ENCODE results near the gene COQ10A. TPM values are rescaled to one million over a fixed set of nuclear protein-coding genes. Genes with fewer than 3 reads are reported as not detected.

Gene COQ10A
- total RNA-seq, 2 donors from 2014 or later: 20.5 to 23.2 TPM

GRCh38 chr12:56308714-56309113 lies 42.0 kb downstream of the COQ10A start:
- Mint-ChIP-seq H3K4me1 (no peaks in the 10 kb centered on the region), H3K9me3 (no peaks in the 10 kb centered on the region), H3K4me3 (no peak overlapping the region), H3K27ac (no peak overlapping the region), H3K27me3 (ENCODE audit: insufficient read depth) (no peaks in the 10 kb centered on the region), H3K36me3 (ENCODE audit: low read depth) (peaks cover 58% of the 10 kb centered on the region)
- Histone ChIP-seq H3K36me3 (ENCODE audit: control insufficient read depth, insufficient read depth, low read length) (peaks cover 62% of the 10 kb centered on the region), H3K4me1 (ENCODE audit: control insufficient read depth, insufficient read depth, low read length) (no peaks in the 10 kb centered on the region), H3K4me3 (ENCODE audit: low read length) (no peak overlapping the region), H3K9ac (ENCODE audit: extremely low read depth, low read length, poor library complexity, severe bottlenecking) (no peak overlapping the region), H3K9me3 (ENCODE audit: control insufficient read depth, low read length) (no peaks in the 10 kb centered on the region), H3K27ac (ENCODE audit: low read depth, low read length) (no peak overlapping the region), H3K27me3 (ENCODE audit: control insufficient read depth, insufficient read depth, low read length, poor library complexity, severe bottlenecking) (no peaks in the 10 kb centered on the region)
- DNase-seq: no peak
- 90 to 100% methylated on average over 1 to 3 of the region's 3 CpGs for WGBS, 2 experiments (ENCODE audit: insufficient coverage in 1 of 2, insufficient read length in 1 of 2)
- no peak for TF ChIP-seq CTCF (conservative IDR thresholded peaks at IDR 0.05)

- Histone ChIP-seq H3K9ac (ENCODE audit: extremely low read depth, low read length, poor library complexity, severe bottlenecking) (no peak overlapping the region), H3K4me3 (ENCODE audit: low read length) (no peak overlapping the region), H3K36me3 (ENCODE audit: control insufficient read depth, insufficient read depth, low read length) (peaks cover 55% of the 10 kb centered on the region), H3K27ac (ENCODE audit: low read depth, low read length) (no peak overlapping the region), H3K27me3 (ENCODE audit: control insufficient read depth, insufficient read depth, low read length, poor library complexity, severe bottlenecking) (no peaks in the 10 kb centered on the region), H3K9me3 (ENCODE audit: control insufficient read depth, low read length) (no peaks in the 10 kb centered on the region), H3K4me1 (ENCODE audit: control insufficient read depth, insufficient read depth, low read length) (peaks cover 5% of the 10 kb centered on the region)
- H3K4me3 Mint-ChIP-seq: no peak overlapping the region
- H3K27me3 Mint-ChIP-seq (ENCODE audit: insufficient read depth): no peaks in the 10 kb centered on the region
- peaks cover 5% of the 10 kb centered on the region for H3K4me1 Mint-ChIP-seq
- no peaks in the 10 kb centered on the region for H3K9me3 Mint-ChIP-seq
- TF ChIP-seq CTCF (conservative IDR thresholded peaks at IDR 0.05): no peak
- no peak for DNase-seq
- no peak overlapping the region for H3K27ac Mint-ChIP-seq
- peaks cover 56% of the 10 kb centered on the region for H3K36me3 Mint-ChIP-seq (ENCODE audit: low read depth)
- 96 to 97% methylated on average over 12 of the region's 12 CpGs for WGBS, 2 experiments (ENCODE audit: insufficient coverage in 1 of 2, insufficient read length in 1 of 2)
Measured at GRCh38 chr12:56311003-56311402, 44.3 kb downstream of the COQ10A start.

- no peak for TF ChIP-seq CTCF (conservative IDR thresholded peaks at IDR 0.05)
- peak overlapping the region; percentile 79 for H3K27ac ChIP-seq (ENCODE audit: low read depth, low read length)
- peaks cover 42% of the 10 kb centered on the region for H3K36me3 Mint-ChIP-seq (ENCODE audit: low read depth)
- H3K9me3 Mint-ChIP-seq: no peaks in the 10 kb centered on the region
- peak overlapping the region; percentile 96 for H3K4me3 ChIP-seq (ENCODE audit: low read length)
- H3K27me3 Mint-ChIP-seq (ENCODE audit: insufficient read depth): no peaks in the 10 kb centered on the region
- peaks cover 5% of the 10 kb centered on the region for H3K4me1 ChIP-seq (ENCODE audit: control insufficient read depth, insufficient read depth, low read length)
- H3K27ac Mint-ChIP-seq: peak overlapping the region; percentile 99
- peak overlapping the region; percentile 98 for H3K4me3 Mint-ChIP-seq
- H3K9me3 ChIP-seq (ENCODE audit: control insufficient read depth, low read length): no peaks in the 10 kb centered on the region
- peaks cover 5% of the 10 kb centered on the region for H3K4me1 Mint-ChIP-seq
- WGBS, 2 experiments (ENCODE audit: insufficient coverage in 1 of 2, insufficient read length in 1 of 2): 6 to 7% methylated on average over 9 to 11 of the region's 11 CpGs
- no peak for DNase-seq
- no peaks in the 10 kb centered on the region for H3K27me3 ChIP-seq (ENCODE audit: control insufficient read depth, insufficient read depth, low read length, poor library complexity, severe bottlenecking)
- peak overlapping the region; percentile 95 for H3K9ac ChIP-seq (ENCODE audit: extremely low read depth, low read length, poor library complexity, severe bottlenecking)
- H3K36me3 ChIP-seq (ENCODE audit: control insufficient read depth, insufficient read depth, low read length): peaks cover 30% of the 10 kb centered on the region
Measured at GRCh38 chr12:56315249-56315621, 48.5 kb downstream of the COQ10A start.
